ENCODE measurements around the gene NLRC5.
"Not testable (repeated sequence)": the region's sequence is repeated elsewhere in the genome, so short reads cannot be mapped to it uniquely, and the experiment has no call there.

Gene NLRC5

DNA sequence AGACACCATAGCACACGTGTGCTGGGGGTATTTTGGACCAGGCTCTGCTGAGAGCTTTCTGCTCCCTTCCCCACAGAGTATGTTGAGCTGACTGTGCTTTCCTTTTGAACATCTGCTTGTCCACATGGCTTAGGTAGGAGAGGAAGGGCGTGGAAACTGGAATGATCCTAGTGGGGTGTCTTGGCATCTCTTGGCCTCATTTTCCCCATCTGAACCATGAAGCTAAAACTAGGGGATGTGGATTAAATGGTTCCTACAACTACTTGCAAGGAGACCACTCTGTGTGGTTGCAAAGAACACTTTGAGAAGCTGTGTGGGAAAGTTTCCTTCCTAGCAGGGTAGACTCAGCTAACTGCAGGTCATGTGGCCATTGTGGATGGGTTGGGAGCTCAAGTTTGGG, 6.7 kb upstream of the NLRC5 start:
- H3K4me3 Mint-ChIP-seq = no peak overlapping the region
- intact Hi-C loops (cut with micrococcal nuclease) = no loop called here
- H3K9me3 Mint-ChIP-seq = no peaks in the 10 kb centered on the region
- peaks cover 49% of the 10 kb centered on the region for H3K4me1 Mint-ChIP-seq (ENCODE audit: low read depth)
- H3K27me3 Mint-ChIP-seq = peaks cover 2% of the 10 kb centered on the region
- H3K36me3 Mint-ChIP-seq (ENCODE audit: low read depth) = no peaks in the 10 kb centered on the region
- no peak overlapping the region for H3K27ac Mint-ChIP-seq

DNA sequence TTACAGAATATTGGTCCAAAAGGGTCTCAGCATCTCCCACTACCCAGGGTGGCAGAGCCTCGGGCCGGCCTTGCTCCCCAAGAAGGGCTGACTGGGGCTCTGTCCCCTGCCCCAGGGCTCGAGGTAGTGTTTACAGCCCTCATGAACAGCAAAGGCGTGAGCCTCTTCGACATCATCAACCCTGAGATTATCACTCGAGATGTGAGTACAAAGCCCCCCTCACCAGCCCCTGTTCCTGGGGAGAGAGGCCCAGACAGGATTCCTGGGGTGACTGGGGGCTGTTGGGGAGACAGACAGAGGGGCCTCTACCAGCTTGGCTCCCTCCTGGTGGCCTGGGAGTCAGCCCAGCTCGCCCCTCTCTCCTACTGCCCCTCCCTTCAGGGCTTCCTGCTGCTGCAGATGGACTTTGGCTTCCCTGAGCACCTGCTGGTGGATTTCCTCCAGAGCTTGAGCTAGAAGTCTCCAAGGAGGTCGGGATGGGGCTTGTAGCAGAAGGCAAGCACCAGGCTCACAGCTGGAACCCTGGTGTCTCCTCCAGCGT, 6.1 kb upstream of the NLRC5 start:
- H3K36me3 Mint-ChIP-seq (ENCODE audit: low read depth) = no peaks in the 10 kb centered on the region
- no peak overlapping the region for H3K4me3 Mint-ChIP-seq
- H3K9me3 Mint-ChIP-seq = no peaks in the 10 kb centered on the region
- intact Hi-C loops (cut with micrococcal nuclease) = no loop called here
- no peak overlapping the region for H3K27ac Mint-ChIP-seq
- H3K27me3 Mint-ChIP-seq = peaks cover 2% of the 10 kb centered on the region
- peaks cover 49% of the 10 kb centered on the region for H3K4me1 Mint-ChIP-seq (ENCODE audit: low read depth)

DNA sequence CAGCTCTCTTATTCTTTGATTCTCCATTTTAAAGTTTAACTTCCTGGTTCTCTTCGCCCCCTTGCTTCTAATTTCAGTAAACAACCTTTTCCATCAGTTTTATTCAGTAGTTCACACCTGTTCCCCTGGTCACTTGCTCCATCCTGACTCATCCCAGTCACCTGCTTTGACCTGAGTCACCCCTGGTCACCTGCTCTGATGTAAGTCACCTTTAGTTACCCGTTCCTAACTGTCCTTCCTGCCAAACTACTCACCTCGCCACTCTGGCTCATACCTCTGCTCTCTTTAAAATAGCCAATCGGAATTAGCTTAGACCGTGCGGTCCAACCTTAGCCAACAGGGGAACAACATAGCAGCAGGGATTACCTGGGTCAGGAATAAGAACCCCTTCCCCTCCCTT, 4.7 kb upstream of the NLRC5 start:
- H3K9me3 Mint-ChIP-seq = no peaks in the 10 kb centered on the region
- H3K27me3 Mint-ChIP-seq = peaks cover 2% of the 10 kb centered on the region
- no peak overlapping the region for H3K4me3 Mint-ChIP-seq
- H3K36me3 Mint-ChIP-seq (ENCODE audit: low read depth) = peaks cover 6% of the 10 kb centered on the region
- H3K4me1 Mint-ChIP-seq (ENCODE audit: low read depth) = peaks cover 56% of the 10 kb centered on the region
- H3K27ac Mint-ChIP-seq = peak overlapping the region; percentile 68
- intact Hi-C loops (cut with micrococcal nuclease) = no loop called here

DNA sequence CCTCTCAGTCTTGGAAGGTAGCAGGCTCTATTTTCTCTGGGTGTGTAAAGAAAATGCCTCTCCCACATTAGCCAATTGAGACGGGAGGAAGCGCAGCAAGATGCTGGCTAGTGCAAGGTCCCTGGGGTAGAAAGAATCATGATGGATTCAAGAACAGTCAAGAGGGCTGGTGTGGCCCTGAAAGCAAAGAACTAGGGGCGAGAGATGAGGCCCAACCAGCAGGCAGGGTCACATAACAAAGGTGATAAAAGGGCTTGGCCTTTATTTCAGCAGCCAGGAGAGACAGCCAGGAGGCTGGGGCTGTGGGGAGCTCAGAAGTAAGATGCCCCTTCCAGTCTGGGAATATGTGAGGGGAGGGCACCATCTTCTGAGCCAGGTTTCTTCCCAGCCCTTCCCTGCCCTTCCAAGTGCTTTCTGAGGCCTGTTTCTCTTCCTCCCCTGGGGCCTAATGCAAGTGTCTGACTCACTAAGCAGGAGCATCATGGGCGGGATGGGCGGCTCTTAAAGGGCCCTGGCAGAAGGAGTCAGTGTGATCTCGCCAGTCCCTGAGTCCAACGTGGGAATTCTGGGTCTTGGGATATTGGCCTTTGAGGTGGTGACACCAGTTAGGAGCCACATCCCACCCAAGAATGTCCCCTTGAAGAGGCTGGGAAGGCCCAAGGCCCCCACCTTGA, 3.9 kb upstream of the NLRC5 start:
- peaks cover 55% of the 10 kb centered on the region for H3K4me1 Mint-ChIP-seq (ENCODE audit: low read depth)
- peaks cover 2% of the 10 kb centered on the region for H3K27me3 Mint-ChIP-seq
- peak overlapping the region; percentile 68 for H3K27ac Mint-ChIP-seq
- no peak overlapping the region for H3K4me3 Mint-ChIP-seq
- peaks cover 7% of the 10 kb centered on the region for H3K36me3 Mint-ChIP-seq (ENCODE audit: low read depth)
- intact Hi-C loops (cut with micrococcal nuclease) = no loop called here
- no peaks in the 10 kb centered on the region for H3K9me3 Mint-ChIP-seq

DNA sequence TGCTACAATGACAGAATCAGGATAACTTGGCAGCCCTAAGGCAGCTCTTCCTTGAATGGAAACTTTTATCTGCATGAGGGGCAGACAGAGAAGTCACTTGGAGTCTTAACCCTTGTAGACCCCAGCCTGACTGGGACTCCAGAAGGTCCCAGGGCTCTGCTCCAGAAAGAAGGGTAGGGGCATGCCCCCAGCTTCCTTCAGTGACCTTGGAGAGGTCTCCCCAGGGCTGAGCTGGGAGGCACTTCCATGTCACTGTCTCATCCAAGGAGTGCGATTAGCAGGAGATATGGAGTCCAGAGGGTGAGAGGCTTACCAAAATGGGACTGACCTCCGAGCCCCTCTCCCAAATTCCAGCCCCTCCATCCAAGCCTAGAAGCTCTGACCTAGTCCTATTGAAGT, 3.4 kb upstream of the NLRC5 start:
- no peaks in the 10 kb centered on the region for H3K9me3 Mint-ChIP-seq
- intact Hi-C loops (cut with micrococcal nuclease) = no loop called here
- H3K27ac Mint-ChIP-seq = peak overlapping the region; percentile 68
- peaks cover 7% of the 10 kb centered on the region for H3K36me3 Mint-ChIP-seq (ENCODE audit: low read depth)
- H3K4me3 Mint-ChIP-seq = no peak overlapping the region
- peaks cover 2% of the 10 kb centered on the region for H3K27me3 Mint-ChIP-seq
- H3K4me1 Mint-ChIP-seq (ENCODE audit: low read depth) = peaks cover 60% of the 10 kb centered on the region

- H3K9me3 Mint-ChIP-seq = no peaks in the 10 kb centered on the region
- no peaks in the 10 kb centered on the region for H3K27me3 Mint-ChIP-seq
- peaks cover 62% of the 10 kb centered on the region for H3K4me1 Mint-ChIP-seq (ENCODE audit: low read depth)
- intact Hi-C loops (cut with micrococcal nuclease) = no loop called here
- peak overlapping the region; percentile 68 for H3K27ac Mint-ChIP-seq
- H3K4me3 Mint-ChIP-seq = no peak overlapping the region
- H3K36me3 Mint-ChIP-seq (ENCODE audit: low read depth) = peaks cover 7% of the 10 kb centered on the region
Measured at GRCh38 chr16:56986361-56986760, 3.0 kb upstream of the NLRC5 start.

DNA sequence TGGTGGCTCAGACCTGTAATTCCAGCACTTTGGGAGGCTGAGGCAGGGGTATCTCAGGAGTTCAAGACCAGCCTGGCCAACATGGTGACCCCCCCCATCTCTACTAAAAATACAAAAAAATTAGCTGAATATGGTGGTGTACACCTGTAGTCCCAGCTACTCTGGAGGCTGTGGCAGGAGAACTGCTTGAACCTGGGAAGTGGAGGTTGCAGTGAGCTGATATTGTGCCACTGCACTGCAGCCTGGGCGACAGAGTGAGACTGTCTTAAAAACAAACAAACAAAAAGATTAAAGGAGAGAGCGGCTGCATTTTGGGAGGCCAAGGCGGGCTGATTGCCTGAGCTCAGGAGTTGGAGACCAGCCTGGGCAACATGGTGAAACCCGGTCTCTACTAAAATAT, 2.4 kb upstream of the NLRC5 start:
- H3K27ac Mint-ChIP-seq = peak overlapping the region; percentile 68
- H3K36me3 Mint-ChIP-seq (ENCODE audit: low read depth); intact Hi-C loops (cut with micrococcal nuclease); H3K27me3 Mint-ChIP-seq; H3K9me3 Mint-ChIP-seq; H3K4me3 Mint-ChIP-seq: not testable (repeated sequence)
- H3K4me1 Mint-ChIP-seq (ENCODE audit: low read depth) = peaks cover 63% of the 10 kb centered on the region

DNA sequence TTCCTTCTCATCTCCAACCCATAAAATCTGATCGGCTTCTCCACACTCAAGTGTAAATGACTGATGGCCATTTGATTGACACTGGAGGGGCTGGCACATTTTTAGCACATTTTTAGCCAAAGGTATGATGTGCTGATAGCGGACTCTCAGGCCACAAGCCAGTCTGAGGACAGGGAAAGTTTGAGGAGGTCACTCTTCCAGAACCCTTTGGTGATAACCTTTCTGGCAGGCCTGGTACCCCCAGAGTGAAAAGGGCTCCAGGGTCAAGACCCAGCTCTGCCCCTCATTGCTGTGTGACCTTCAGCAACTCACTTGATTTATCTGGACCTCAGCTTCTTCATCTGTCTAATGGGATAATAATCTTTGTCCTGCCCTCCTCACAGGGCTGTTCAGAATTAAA, 1.7 kb upstream of the NLRC5 start:
- Mint-ChIP-seq H3K4me3 (no peak overlapping the region), H3K27ac (peak overlapping the region; percentile 97), H3K27me3 (no peaks in the 10 kb centered on the region), H3K4me1 (ENCODE audit: low read depth) (peaks cover 61% of the 10 kb centered on the region), H3K9me3 (no peaks in the 10 kb centered on the region), H3K36me3 (ENCODE audit: low read depth) (peaks cover 7% of the 10 kb centered on the region)
- intact Hi-C loops (cut with micrococcal nuclease) = no loop called here

- H3K9me3 Mint-ChIP-seq = no peaks in the 10 kb centered on the region
- H3K27me3 Mint-ChIP-seq = no peaks in the 10 kb centered on the region
- H3K4me1 Mint-ChIP-seq (ENCODE audit: low read depth) = peaks cover 66% of the 10 kb centered on the region
- H3K4me3 Mint-ChIP-seq = peak overlapping the region; percentile 99
- H3K36me3 Mint-ChIP-seq (ENCODE audit: low read depth) = peaks cover 7% of the 10 kb centered on the region
- peak overlapping the region; percentile 97 for H3K27ac Mint-ChIP-seq
- intact Hi-C loops (cut with micrococcal nuclease) = no loop called here
Measured at GRCh38 chr16:56988161-56988947, 1.0 kb upstream of the NLRC5 start.

- peaks cover 69% of the 10 kb centered on the region for H3K4me1 Mint-ChIP-seq (ENCODE audit: low read depth)
- no peaks in the 10 kb centered on the region for H3K27me3 Mint-ChIP-seq
- no peaks in the 10 kb centered on the region for H3K9me3 Mint-ChIP-seq
- intact Hi-C loops (cut with micrococcal nuclease) = no loop called here
- H3K4me3 Mint-ChIP-seq = peak overlapping the region; percentile 99
- peak overlapping the region; percentile 97 for H3K27ac Mint-ChIP-seq
- H3K36me3 Mint-ChIP-seq (ENCODE audit: low read depth) = peaks cover 7% of the 10 kb centered on the region
Measured at GRCh38 chr16:56989988-56990387, 631 bp downstream of the NLRC5 start.

DNA sequence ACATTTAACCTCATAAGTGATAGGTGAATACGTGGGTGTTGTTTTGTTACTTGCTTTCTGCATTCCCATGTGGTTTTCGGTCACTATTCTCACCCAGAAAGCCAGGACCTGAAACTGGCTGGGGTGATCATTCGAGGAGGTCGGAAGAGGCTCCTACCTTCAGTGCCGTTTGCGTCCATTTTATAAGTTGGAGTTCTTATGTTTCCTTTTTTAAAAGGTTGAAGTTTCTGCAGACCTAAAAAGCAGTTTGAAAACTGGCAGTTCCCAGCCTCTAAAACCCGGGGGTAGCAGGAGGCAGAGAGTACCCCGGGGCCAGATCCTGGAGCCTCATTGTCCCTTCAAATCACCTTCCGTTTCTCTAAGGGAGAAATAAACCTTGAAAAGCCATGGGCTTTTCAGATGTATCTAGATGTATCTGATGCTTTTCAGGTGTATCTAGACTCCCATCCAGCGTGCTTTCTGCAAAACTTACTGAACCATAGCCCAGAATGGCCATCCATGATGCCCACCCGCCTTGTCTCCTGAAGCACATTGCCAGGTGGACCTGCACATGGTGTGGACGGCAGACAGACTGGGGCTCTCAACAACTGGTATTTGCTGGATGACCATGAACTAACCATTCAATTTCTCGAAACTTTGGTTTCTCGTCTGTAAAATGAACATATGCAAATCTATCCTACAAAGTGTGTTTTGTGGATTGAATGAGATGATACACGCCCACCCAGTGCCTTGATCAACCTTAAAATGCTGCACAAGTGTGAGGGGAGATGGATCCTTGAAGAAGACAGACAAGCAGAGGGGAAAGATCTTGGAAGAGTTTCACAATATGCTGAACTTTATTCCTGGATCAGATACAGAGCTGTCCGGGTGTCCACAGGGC, 1.3 kb downstream of the NLRC5 start:
- H3K4me1 Mint-ChIP-seq (ENCODE audit: low read depth) = peaks cover 62% of the 10 kb centered on the region
- intact Hi-C loops (cut with micrococcal nuclease) = no loop called here
- H3K27me3 Mint-ChIP-seq = no peaks in the 10 kb centered on the region
- peak overlapping the region; percentile 99 for H3K4me3 Mint-ChIP-seq
- H3K9me3 Mint-ChIP-seq = no peaks in the 10 kb centered on the region
- peak overlapping the region; percentile 97 for H3K27ac Mint-ChIP-seq
- H3K36me3 Mint-ChIP-seq (ENCODE audit: low read depth) = peaks cover 8% of the 10 kb centered on the region

DNA sequence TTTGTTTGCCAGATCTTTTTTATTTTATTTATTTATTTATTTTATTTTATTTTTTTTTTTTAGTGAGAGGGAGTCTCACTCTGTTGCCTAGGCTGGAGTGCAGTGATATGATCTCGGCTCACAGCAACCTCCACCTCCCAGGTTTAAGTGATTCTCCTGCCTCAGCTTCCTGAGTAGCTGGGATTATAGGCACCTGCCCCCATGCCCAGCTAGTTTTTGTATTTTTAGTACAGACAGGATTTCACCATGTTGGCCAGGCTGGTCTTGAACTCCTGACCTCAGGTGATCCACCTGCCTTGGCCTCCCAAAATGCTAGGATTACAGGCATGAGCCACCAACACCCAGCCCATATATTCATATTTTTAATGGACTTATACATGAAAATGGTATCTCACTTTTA, 3.1 kb downstream of the NLRC5 start:
- H3K27me3 Mint-ChIP-seq = not testable (repeated sequence)

DNA sequence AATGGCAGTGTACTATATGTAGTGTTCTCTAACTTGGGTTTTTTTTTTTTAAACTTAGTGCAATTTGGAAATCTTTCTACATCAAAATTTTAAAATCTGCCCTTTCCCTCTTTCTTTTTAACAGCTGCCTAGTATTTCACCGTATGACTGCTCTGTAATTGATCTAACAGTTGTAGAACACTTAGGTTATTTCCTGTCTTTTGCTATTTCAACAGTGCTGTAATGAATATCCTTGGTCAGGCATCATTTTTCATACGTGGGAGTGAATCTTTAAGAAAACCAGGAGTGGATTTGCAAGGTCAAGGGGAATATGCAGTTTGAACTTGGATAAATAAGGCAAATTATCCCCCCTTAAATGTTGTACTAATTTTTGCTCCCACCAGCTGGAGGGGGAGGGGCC, 3.8 kb downstream of the NLRC5 start:
- H3K36me3 Mint-ChIP-seq (ENCODE audit: low read depth) = peaks cover 15% of the 10 kb centered on the region
- peaks cover 48% of the 10 kb centered on the region for H3K4me1 Mint-ChIP-seq (ENCODE audit: low read depth)
- intact Hi-C loops (cut with micrococcal nuclease) = no loop called here

More for the DNA sequence above, 3.1 kb downstream of the NLRC5 start:
- peaks cover 56% of the 10 kb centered on the region for H3K4me1 Mint-ChIP-seq (ENCODE audit: low read depth)
- intact Hi-C loops (cut with micrococcal nuclease); H3K4me3 Mint-ChIP-seq; H3K27ac Mint-ChIP-seq; H3K9me3 Mint-ChIP-seq: not testable (repeated sequence)
- peaks cover 15% of the 10 kb centered on the region for H3K36me3 Mint-ChIP-seq (ENCODE audit: low read depth)

DNA sequence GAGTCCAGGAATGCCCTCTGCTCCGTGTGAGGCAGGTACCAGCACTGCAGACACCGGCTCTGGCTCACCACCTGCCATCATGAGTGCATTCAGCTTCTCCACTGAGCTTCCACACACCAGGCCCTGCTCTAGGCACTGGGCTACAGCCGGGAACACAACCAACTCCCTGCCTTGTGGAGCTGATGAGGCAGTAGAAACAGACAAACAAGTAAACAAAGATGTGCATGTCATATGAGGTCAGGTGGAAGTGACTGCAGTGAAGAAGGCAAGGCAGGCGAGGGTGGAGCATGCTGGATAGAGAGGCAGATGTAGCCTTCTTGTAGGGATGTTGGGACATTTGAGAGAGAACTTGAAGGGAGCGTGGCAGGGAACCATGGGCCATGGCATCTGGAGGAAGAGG, 5.0 kb downstream of the NLRC5 start:
- H3K27me3 Mint-ChIP-seq = no peaks in the 10 kb centered on the region

More for the DNA sequence above, 3.8 kb downstream of the NLRC5 start:
- no peak overlapping the region for H3K4me3 Mint-ChIP-seq
- H3K27ac Mint-ChIP-seq = no peak overlapping the region
- H3K27me3 Mint-ChIP-seq = no peaks in the 10 kb centered on the region
- no peaks in the 10 kb centered on the region for H3K9me3 Mint-ChIP-seq

More for the DNA sequence above, 5.0 kb downstream of the NLRC5 start:
- Mint-ChIP-seq H3K4me1 (ENCODE audit: low read depth) (peaks cover 41% of the 10 kb centered on the region), H3K9me3 (no peaks in the 10 kb centered on the region), H3K36me3 (ENCODE audit: low read depth) (peaks cover 13% of the 10 kb centered on the region), H3K27ac (no peak overlapping the region), H3K4me3 (no peak overlapping the region)
- intact Hi-C loops (cut with micrococcal nuclease) = no loop called here
